CD4-positive, alpha-beta T cell treated with Interleukin-15 for 4 hours (primary cell): ENCODE data around the gene CNPPD1.

Experiments
- DNase-seq: peaks from one replicate; pipeline ENCODE4 v3.0.0-alpha.2; 2020; ENCODE audit warnings: low spot score

CNPPD1 gene

DNA sequence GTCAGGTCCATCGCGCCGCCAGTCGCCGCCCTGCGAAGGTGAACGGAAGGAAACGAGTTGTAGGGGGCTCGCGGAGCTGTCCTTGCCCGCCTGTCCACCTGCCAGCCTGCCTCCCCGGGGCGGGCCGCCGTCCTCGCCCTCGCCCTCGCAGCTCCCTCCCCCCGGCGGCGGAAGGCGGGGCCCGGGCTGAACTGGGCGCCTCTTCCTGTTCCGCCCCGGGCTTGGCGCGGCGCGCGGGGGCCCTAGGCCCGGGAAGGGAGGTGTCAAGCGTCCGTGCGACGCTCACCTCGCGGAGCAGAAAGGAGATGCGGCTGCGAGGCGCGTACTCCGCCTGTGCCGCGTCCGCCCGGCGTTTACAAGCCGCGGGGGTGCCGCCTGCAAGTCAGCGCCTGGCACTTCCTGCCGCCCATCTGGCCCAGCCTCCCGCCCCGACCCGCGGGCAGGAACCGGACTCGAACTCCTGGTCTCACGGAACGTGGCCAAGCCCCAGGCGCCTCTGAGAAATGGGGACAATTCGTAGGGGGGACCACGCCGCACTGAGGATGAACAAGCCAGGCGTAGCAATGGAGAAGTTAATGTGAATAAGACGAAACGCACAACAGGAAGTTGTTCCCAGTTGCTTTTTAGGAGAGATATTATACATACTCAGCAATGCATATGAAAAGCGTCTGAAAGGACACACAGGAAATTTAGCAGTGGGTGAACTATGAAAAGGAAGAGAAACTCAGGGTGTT, at the start of gene CNPPD1:
Gene CNPPD1, minus strand, starts transcription at position 108 of the 734 bp plus-strand sequence. Its CDS starts 97 bp downstream, at position 11.
- DNase-seq: peak; percentile 85

DNA sequence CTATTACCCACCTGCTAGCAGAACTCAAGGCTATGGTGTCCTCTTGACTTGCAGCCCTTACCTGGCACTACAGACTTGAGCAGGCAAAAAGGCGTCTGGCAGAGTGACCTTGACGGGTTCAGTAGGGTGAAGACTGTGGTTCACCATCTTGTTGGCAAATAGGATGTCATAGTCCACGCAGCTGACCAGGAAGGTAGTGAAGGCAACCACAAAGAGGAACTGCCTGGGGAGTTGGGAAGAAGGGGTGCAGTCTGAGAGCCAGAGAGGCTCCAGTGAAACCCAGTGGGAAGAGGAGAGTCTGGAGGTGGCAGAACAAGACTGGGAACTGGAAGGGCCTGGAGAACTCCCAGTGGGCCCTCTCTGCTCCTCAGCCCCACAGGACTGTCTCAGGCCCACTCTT, 48.6 kb upstream of the CNPPD1 start:
- DNase-seq: no peak

DNA sequence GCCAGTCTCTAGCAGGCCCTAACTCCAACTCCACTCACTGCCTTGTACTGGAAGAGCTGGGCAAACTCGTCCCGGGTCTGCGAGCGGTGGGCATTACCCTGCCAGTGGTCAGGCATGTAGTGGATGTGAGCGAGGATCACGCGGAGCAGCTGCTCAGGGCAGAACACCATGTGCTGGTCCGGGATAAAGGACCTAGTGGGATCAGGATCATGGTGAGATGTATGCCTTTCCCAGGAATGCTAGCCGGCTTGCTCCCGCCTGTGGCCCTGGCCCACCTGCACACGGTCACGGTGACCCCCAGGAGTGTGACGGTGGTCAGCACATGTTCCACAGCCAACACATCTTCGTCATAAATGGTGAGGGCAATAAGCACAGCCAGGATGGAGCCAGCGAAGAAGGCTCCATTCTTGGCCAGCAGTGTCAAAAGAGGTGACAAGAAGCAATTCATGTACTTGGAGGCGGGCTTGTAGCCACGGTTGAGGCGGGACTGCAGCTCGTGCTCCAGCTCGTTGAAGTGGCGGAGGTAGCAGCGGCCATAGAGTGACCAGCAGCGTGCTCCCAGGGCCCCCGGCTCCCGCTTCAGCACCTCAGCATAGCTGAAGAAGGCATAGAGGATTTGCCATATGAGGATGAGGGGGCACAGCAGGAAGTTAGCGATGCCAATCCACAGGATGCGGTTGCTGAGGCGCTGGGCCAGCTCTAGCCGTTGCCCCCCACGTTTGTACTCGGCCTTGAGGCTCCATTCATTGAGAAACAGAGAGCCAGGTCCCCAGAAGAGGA, 47.3 kb upstream of the CNPPD1 start:
- DNase-seq: no peak

DNA sequence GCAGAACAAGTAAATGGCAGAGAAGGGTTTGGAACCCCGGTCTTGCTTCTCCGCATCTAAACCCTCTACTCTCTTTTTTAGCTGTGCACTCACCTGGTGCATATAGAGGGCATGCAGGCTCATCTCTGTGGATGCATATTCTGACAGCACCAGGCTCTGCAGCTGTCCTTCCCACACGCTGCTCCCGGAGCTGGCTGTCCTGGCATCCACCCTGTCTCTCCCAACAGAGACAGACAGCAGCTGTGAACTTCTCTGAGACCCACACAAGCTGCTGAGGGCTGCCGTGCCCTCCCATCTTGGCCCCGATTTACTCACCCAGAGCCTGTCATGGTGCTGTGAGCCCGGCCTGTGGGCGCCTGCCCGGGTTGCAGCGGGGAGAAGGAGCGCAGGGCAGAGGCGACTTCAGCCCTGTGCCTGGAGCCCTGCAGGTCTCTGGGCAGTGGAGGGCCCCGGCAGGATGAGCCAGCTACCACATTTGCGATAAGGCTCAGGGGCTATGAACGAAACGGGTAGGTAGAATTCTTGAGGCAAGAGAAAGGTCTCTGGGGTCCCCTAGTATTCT, 45.3 kb upstream of the CNPPD1 start:
- DNase-seq: no peak

DNA sequence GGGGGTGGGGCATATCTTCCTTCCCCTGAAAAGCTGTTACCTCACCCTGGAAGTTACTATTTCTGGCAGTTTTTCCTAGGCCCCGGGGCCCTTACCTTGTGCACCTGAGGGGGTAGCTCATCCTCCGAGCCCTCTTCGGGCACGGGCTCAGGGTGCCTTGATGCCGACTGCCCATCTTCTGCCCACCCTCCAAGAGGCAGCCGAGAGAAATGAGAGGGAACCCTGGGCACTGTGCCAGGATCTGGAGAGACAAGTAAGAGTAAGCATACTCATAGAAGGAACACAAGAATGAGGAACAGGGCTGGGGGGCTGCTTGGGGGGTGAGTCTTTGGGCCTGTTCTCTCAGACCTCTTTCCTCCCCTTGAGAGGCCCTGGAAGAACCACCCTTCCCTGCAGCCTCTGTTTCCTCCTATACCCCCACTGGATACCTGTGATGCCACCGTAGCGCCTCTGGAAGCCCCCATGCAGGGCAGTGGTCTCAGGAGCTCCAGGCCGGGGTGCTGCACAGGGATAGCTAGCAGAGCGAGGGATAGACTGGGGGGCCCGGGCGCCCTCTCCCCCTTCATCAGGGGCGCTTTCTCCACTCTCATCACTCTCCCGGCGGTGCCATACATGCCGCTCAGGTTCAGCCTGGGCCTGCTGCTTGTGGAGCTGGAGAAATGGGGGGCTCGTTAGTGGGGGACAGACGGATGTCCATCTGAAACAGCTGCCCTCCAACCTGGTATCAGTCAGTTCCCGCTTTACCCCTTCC, 44.1 kb upstream of the CNPPD1 start:
- DNase-seq: no peak

GRCh38 chr2:219219784-219220532, 43.2 kb upstream of the CNPPD1 start:
- DNase-seq: no peak

DNA sequence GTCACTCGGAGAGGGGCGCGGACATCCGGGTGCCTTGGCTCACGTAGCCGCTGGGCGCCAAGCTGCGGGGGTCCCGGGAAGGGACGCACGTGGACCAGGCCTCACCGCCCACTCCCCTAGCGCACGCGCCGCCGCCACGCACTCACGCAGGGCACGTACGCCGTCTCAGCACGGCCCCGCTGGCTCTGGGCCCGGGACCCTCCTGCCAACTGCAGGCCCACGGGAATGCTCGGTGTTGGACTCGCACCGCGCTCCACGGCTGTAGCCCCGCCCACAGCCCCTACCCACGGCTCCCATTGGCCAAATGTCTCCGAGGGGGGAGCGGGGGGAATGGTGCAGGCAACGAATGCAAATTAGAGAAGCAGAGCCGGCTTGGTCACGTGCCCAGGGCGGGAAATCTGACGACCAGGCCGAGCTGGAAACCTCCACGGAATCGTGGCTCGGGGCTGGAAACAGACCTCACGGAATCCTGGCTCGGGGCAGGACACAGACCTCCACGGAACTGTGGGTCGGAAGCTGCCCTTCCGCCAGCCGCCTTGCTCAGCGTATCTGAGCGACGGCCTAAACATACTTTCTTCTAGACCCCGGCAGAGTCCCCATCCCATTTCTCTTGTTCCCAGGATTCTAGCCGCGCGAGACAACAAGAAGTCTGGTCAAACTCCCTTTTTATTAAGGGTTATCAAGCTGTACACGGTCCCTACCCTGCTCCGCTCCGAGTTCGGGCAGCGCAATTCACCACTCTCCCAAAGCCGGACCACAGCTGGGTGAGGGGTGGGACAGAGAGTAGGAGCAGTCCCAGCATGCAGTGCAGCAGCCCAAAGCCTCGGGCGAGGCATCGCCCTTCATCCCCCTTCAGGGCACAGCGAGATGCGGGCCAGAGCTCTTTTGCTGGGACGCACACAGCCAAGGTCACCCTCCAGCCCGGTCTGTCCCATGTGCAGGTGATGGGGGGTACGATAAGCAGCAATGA, 42.3 kb upstream of the CNPPD1 start, which contains the start of gene ABCB6:
Gene ABCB6, minus strand, starts transcription at position 227 of the 970 bp plus-strand sequence. CDS start 285 bp downstream, outside the sequence.
- peak; percentile 88 for DNase-seq

DNA sequence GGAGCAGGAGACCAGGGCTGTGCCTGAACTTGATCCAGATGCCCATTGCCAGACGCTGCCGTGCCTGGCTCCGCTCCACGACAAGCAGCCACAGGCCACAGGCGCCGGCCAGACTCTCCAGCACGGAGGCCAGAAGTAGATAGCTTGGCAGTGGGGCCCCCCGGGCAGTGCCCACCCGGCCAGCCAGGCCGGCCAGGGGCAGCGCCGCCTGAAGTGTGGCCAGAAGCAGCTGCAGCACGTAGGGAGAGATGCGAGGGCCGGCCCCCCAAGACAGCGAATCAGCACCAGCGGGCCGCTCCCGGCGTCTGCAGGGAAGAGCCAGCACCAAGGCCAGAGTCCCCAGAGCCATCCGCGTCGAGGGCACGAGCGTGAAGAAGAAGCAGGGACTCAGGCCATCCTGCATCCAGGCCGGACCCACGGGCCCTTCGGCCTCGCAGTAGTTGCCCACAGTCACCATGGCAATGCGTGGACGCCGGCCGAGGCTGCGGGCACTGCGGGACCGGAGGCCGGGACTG, 41.5 kb upstream of the CNPPD1 start:
- DNase-seq: no peak

DNA sequence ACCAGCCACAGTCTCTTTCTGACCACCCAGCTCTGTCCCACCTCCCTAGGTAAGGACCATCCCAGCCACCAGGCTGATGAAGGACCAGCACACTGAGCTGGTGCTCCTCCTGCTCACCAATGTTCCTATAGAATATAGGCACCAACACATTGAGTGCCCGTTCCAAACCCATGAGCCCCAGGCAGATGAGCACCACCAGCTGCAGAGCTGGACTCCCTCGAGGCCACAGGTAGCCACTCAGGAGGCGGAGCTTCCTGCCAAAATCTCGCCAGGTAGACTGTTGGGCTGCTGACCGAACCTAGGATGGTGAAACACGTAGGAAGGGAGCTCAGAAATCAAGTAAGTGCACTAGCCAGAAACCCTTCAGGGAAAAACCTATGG, 39.8 kb upstream of the CNPPD1 start:
- DNase-seq: no peak

GRCh38 chr2:219215871-219216534, 39.3 kb upstream of the CNPPD1 start:
- DNase-seq: no peak

- DNase-seq: no peak
Observed at GRCh38 chr2:219214786-219215185, 38.1 kb upstream of the CNPPD1 start.

DNA sequence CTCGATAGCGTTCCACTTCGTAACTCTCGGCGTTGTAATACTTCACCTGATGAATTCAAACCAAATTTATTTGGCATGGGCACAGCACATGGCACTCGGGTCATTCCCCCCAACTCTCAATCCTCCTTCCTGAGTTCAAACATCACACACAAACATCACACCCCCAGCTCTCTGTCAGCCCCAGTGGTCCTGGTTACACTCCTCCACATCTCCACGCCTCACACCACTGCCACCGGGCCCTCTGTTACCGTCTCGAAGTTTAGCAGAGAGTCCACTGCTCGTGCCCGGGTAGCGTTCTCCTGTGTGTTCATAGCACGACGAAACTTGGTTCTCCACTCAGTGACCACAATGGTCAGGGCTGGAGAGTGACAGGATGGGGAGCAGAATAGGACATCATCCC, 37.4 kb upstream of the CNPPD1 start:
- no peak for DNase-seq

DNA sequence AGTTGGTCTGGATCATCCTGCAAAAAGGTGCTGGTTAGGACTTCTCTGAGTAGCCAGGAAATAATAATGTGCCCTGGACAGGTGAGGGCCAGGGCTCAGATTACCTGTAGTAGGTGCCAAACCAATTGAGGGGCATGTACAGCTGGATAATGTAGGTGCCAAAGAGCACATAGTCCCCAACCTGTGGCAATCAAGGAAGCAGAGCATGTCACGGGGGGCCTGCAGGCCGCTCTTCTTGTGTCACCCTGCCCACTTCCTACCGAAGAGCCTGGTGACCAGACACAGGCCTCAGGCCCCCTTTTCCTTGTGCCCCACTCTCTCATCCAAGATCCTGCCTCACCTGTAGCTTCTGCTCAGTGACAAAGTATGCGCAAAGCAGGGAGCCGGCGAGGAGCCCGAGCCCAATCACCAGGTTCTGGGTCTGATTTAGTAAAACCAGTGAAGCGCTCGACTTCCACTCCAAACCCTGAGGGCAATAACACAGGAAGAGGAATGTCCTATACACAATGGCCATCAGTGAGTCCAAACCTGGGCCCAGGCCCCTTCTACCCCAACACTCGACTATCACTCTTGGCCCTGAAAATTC, 36.9 kb upstream of the CNPPD1 start:
- no peak for DNase-seq

- no peak for DNase-seq
Observed at GRCh38 chr2:219213026-219213415, 36.3 kb upstream of the CNPPD1 start.

DNA sequence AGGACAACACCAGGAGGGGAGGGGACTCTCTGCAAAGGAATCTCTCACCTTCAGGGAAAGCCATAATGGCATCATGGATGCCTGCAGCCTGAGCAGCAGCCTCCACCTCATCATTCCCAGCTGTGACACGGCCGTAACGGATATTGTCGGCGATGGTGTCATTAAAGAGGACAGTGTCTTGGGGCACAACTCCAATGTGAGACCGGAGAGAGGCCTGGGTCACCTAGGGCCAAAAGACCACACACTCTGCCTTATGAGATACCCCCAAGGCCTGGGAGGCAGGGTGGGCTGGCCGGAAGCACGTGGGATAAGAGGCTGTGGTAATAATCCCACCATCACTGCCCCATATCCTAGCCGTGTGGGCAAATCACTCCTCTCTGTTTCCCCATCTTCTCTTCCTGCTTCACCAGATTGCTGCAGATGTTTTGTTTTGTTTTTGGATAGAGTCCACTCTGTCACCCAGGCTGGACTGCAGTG, 34.2 kb upstream of the CNPPD1 start:
- no peak for DNase-seq

- no peak for DNase-seq
Observed at GRCh38 chr2:219210196-219210885, 33.6 kb upstream of the CNPPD1 start.

DNA sequence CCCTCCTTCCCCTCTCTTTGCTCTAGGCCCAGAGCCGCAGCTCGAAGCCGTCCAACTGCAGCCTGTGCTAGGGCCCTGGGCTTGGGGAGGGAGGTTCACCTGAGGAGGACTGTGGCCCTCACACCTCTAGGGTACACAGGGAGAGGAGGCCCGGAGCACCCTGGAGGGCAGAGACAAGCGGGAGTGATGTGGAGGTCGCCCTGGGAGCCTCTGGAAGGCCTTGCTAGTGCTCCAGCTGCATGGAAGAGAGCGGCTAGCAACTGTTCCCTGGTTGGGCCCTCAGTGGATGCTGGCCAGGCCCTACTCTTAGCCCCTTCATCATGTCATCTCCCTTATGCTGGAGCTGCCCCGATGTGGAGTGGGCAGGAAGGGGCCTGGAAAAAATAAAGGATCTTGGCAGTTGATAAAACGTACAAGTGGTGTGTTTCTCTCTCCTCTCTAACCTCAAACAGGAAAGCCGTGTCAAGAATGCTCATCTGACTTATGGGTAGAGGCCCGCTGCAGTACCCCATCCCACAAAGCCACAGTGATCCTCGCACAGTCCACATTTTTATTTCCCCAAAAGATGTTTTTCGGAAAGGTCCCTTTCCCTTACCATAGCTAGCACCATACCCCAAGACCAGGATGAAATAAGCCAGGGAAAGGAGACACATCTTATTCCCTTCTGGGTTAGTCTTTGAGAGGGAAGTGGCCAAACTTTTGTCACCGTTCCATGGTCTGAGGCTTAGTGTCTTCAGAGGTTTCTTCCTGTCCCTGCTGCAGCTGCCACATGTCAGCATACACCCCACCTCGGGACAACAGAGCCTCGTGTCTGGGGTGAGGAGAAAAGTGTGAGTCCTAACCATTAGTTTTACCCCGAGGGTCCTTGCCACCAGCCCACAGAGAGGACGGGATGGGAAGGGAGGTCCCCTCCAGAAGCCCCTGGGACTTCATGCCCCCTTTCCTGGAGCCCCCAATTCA, 32.8 kb upstream of the CNPPD1 start:
- DNase-seq: no peak
